Measurements from ENCODE around the gene MCF2L.

Gene MCF2L

GRCh38 chr13:113021391-113021790 lies 52.4 kb downstream of the MCF2L start:
- Histone ChIP-seq H3K9me3 (ENCODE audit: control insufficient read depth in 2 of 2, low read length in 2 of 2) (no peaks in the 10 kb centered on the region), H3K36me3 (ENCODE audit: control insufficient read depth in 2 of 2, insufficient read depth in 2 of 2, low read length in 2 of 2) (no peaks in the 10 kb centered on the region), H3K9ac (ENCODE audit: low read length in 2 of 2) (no peak overlapping the region), H3K4me3 (ENCODE audit: low read length in 2 of 2) (no peak overlapping the region), H3K27ac (ENCODE audit: low read length) (no peak overlapping the region), H3K27me3 (ENCODE audit: control insufficient read depth in 1 of 2, insufficient read depth in 2 of 2, low read length in 2 of 2) (peaks cover 0 to 2% of the 10 kb centered on the region in 2 donors), H3K4me1 (ENCODE audit: control insufficient read depth, insufficient read depth, low read length) (no peaks in the 10 kb centered on the region)

GRCh38 chr13:113021811-113022210 lies 52.8 kb downstream of the MCF2L start:
- Histone ChIP-seq H3K27ac (ENCODE audit: low read length) (no peak overlapping the region), H3K9me3 (ENCODE audit: control insufficient read depth in 2 of 2, low read length in 2 of 2) (no peaks in the 10 kb centered on the region), H3K27me3 (ENCODE audit: control insufficient read depth in 1 of 2, insufficient read depth in 2 of 2, low read length in 2 of 2) (peaks cover 0 to 2% of the 10 kb centered on the region in 2 donors), H3K36me3 (ENCODE audit: control insufficient read depth in 2 of 2, insufficient read depth in 2 of 2, low read length in 2 of 2) (no peaks in the 10 kb centered on the region), H3K9ac (ENCODE audit: low read length in 2 of 2) (no peak overlapping the region), H3K4me3 (ENCODE audit: low read length in 2 of 2) (no peak overlapping the region), H3K4me1 (ENCODE audit: control insufficient read depth, insufficient read depth, low read length) (no peaks in the 10 kb centered on the region)

DNA sequence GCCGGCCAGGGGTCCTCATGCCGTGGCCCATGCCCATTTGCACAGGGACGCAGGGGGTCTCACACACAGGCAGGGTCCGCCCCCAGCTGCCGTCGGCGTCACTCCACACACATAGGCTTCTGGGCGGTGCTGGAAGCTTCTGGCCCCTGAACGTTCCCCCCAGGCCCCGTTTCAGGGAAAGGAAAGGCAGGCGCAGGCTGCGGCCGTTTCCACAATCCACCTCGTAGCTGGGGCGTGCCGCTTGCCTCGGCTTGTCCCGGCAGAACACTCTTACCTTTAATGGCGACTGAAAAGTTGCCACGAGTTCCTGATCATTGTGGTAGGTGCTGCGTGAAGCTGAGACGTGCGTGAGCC lies 53.4 kb downstream of the MCF2L start:
- H3K9ac ChIP-seq (ENCODE audit: low read length in 2 of 2), result no peak overlapping the region
- no peaks in the 10 kb centered on the region for H3K9me3 ChIP-seq (ENCODE audit: control insufficient read depth in 2 of 2, low read length in 2 of 2)
- no peaks in the 10 kb centered on the region for H3K36me3 ChIP-seq (ENCODE audit: control insufficient read depth in 2 of 2, insufficient read depth in 2 of 2, low read length in 2 of 2)
- peaks cover 0 to 2% of the 10 kb centered on the region in 2 donors for H3K27me3 ChIP-seq (ENCODE audit: control insufficient read depth in 1 of 2, insufficient read depth in 2 of 2, low read length in 2 of 2)
- no peak overlapping the region for H3K27ac ChIP-seq (ENCODE audit: low read length)
- H3K4me1 ChIP-seq (ENCODE audit: control insufficient read depth, insufficient read depth, low read length), result no peaks in the 10 kb centered on the region
- no peak overlapping the region for H3K4me3 ChIP-seq (ENCODE audit: low read length in 2 of 2)

DNA sequence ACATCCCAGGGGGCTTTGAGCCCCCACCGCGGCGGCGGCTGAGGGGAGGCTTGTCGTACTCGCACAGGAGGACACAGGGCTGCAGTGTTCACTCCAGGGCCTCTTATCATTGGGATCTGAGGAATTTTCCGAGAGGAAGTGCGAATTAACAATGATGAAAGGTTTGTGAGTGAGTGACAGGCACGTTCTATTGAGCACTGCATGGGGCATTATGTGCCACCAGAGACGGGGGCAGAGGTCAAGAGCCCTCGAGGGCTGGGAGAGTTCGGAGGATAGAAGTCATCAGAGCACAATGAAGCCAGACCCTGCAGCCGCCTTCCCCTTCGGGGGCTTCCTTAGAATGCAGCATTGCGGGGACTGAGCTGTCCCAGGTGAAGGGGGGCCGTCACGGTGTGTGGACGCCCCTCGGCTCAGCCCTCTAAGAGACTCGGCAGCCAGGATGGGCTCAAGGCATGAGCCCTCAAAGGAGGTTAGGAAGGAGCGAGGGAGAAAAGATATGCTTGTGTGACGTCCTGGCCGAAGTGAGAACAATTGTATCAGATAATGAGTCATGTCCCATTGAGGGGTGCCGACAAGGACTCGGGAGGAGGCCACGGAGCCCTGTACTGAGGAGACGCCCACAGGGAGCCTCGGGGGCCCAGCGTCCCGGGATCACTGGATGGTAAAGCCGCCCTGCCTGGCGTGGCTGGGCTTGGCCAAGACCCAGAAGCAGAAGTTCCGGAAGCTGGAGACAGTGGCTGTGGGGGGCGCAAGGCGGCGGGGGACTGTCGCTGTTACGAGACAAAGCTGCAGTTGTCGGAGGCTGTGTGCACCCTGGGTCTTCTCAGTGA lies 53.9 kb downstream of the MCF2L start:
- H3K4me3 ChIP-seq (ENCODE audit: low read length in 2 of 2), result no peak overlapping the region

GRCh38 chr13:113023694-113024430 lies 54.8 kb downstream of the MCF2L start:
- Histone ChIP-seq H3K27ac (ENCODE audit: low read length) (no peak overlapping the region), H3K9me3 (ENCODE audit: control insufficient read depth in 2 of 2, low read length in 2 of 2) (no peaks in the 10 kb centered on the region), H3K9ac (ENCODE audit: low read length in 2 of 2) (no peak overlapping the region), H3K4me1 (ENCODE audit: control insufficient read depth, insufficient read depth, low read length) (no peaks in the 10 kb centered on the region), H3K27me3 (ENCODE audit: control insufficient read depth in 1 of 2, insufficient read depth in 2 of 2, low read length in 2 of 2) (peaks cover 0 to 2% of the 10 kb centered on the region in 2 donors), H3K4me3 (ENCODE audit: low read length in 2 of 2) (no peak overlapping the region), H3K36me3 (ENCODE audit: control insufficient read depth in 2 of 2, insufficient read depth in 2 of 2, low read length in 2 of 2) (no peaks in the 10 kb centered on the region)

More for the DNA sequence above, 53.9 kb downstream of the MCF2L start:
- Histone ChIP-seq H3K9ac (ENCODE audit: low read length in 2 of 2) (no peak overlapping the region), H3K9me3 (ENCODE audit: control insufficient read depth in 2 of 2, low read length in 2 of 2) (no peaks in the 10 kb centered on the region), H3K36me3 (ENCODE audit: control insufficient read depth in 2 of 2, insufficient read depth in 2 of 2, low read length in 2 of 2) (no peaks in the 10 kb centered on the region), H3K4me1 (ENCODE audit: control insufficient read depth, insufficient read depth, low read length) (no peaks in the 10 kb centered on the region), H3K27me3 (ENCODE audit: control insufficient read depth in 1 of 2, insufficient read depth in 2 of 2, low read length in 2 of 2) (peaks cover 0 to 2% of the 10 kb centered on the region in 2 donors), H3K27ac (ENCODE audit: low read length) (no peak overlapping the region)

DNA sequence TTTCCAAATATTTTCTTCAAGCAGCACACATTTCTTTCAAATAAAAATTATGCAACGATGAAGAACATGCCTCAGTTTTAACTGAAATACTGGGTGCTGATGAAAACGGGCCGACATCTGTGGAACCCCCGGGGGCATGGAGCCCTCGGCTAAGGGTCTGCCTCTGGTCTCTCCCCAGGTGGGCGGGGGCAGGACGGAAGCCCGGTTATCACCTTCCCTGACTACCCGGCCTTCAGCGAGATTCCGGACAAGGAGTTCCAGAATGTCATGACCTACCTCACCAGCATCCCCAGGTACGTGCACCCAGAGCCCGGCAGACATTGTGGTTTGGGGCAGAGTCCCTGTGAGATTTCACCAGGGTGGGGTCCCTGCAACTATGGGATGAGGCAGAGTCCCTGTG lies 55.5 kb downstream of the MCF2L start:
- Histone ChIP-seq H3K27ac (ENCODE audit: low read length) (no peak overlapping the region), H3K4me1 (ENCODE audit: control insufficient read depth, insufficient read depth, low read length) (no peaks in the 10 kb centered on the region), H3K27me3 (ENCODE audit: control insufficient read depth in 1 of 2, insufficient read depth in 2 of 2, low read length in 2 of 2) (peaks cover 0 to 2% of the 10 kb centered on the region in 2 donors), H3K9me3 (ENCODE audit: control insufficient read depth in 2 of 2, low read length in 2 of 2) (no peaks in the 10 kb centered on the region), H3K9ac (ENCODE audit: low read length in 2 of 2) (no peak overlapping the region), H3K36me3 (ENCODE audit: control insufficient read depth in 2 of 2, insufficient read depth in 2 of 2, low read length in 2 of 2) (no peaks in the 10 kb centered on the region), H3K4me3 (ENCODE audit: low read length in 2 of 2) (no peak overlapping the region)

GRCh38 chr13:113026391-113026910 lies 57.4 kb downstream of the MCF2L start:
- H3K36me3 ChIP-seq (ENCODE audit: control insufficient read depth in 2 of 2, insufficient read depth in 2 of 2, low read length in 2 of 2), result no peaks in the 10 kb centered on the region
- no peaks in the 10 kb centered on the region for H3K4me1 ChIP-seq (ENCODE audit: control insufficient read depth, insufficient read depth, low read length)
- no peak overlapping the region for H3K4me3 ChIP-seq (ENCODE audit: low read length in 2 of 2)
- H3K9me3 ChIP-seq (ENCODE audit: control insufficient read depth in 2 of 2, low read length in 2 of 2), result no peaks in the 10 kb centered on the region
- peaks cover 0 to 8% of the 10 kb centered on the region in 2 donors for H3K27me3 ChIP-seq (ENCODE audit: control insufficient read depth in 1 of 2, insufficient read depth in 2 of 2, low read length in 2 of 2)
- H3K9ac ChIP-seq (ENCODE audit: low read length in 2 of 2), result no peak overlapping the region
- no peak overlapping the region for H3K27ac ChIP-seq (ENCODE audit: low read length)

DNA sequence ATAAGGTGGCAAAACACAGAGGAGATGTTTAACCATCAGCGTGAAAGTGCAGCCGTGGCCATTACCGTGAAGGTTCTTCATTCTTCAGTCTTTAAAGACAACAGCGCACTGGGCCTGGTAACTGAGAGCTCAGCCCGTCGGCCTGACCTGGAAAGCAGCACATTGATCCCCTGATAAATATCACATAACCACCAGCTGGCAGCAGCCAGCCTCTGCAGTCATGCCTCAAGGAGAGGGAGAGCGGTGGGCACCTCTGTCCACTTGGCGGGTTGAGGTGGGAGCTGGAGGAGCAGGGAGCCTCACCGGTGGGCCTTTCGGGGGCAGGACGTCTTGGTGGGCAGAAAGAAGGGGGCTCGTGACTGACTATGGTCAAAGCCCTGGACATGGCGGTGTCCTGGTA lies 58.1 kb downstream of the MCF2L start:
- Histone ChIP-seq H3K4me3 (ENCODE audit: low read length in 2 of 2) (no peak overlapping the region), H3K9ac (ENCODE audit: low read length in 2 of 2) (no peak overlapping the region), H3K36me3 (ENCODE audit: control insufficient read depth in 2 of 2, insufficient read depth in 2 of 2, low read length in 2 of 2) (no peaks in the 10 kb centered on the region), H3K4me1 (ENCODE audit: control insufficient read depth, insufficient read depth, low read length) (no peaks in the 10 kb centered on the region), H3K27ac (ENCODE audit: low read length) (no peak overlapping the region), H3K9me3 (ENCODE audit: control insufficient read depth in 2 of 2, low read length in 2 of 2) (no peaks in the 10 kb centered on the region), H3K27me3 (ENCODE audit: control insufficient read depth in 1 of 2, insufficient read depth in 2 of 2, low read length in 2 of 2) (peaks cover 0 to 8% of the 10 kb centered on the region in 2 donors)

DNA sequence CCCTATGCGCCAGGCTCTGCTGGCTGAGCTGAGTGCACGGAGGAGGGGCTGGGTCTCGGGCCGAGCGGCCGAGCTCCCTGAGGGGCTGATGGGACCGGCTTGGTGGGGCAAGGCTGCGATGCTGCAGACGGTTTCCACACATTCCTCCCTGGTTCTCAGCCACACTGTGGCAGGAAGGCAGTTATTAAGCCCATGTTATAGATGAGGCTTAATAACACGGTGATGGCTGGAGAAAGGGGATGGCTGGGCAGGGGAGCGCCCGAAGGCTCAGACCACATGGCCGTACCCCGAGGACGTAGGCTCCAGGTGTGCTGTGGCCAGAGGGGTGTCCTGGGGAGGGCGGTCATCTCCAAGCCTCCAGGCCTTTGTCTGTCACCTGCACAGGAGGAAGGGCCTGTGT lies 58.6 kb downstream of the MCF2L start:
- Histone ChIP-seq H3K27me3 (ENCODE audit: control insufficient read depth in 1 of 2, insufficient read depth in 2 of 2, low read length in 2 of 2) (peaks cover 0 to 8% of the 10 kb centered on the region in 2 donors), H3K9me3 (ENCODE audit: control insufficient read depth in 2 of 2, low read length in 2 of 2) (no peaks in the 10 kb centered on the region), H3K4me1 (ENCODE audit: control insufficient read depth, insufficient read depth, low read length) (no peaks in the 10 kb centered on the region), H3K9ac (ENCODE audit: low read length in 2 of 2) (no peak overlapping the region), H3K36me3 (ENCODE audit: control insufficient read depth in 2 of 2, insufficient read depth in 2 of 2, low read length in 2 of 2) (no peaks in the 10 kb centered on the region), H3K4me3 (ENCODE audit: low read length in 2 of 2) (no peak overlapping the region), H3K27ac (ENCODE audit: low read length) (no peak overlapping the region)

GRCh38 chr13:113028336-113029060 lies 59.5 kb downstream of the MCF2L start:
- no peaks in the 10 kb centered on the region for H3K4me1 ChIP-seq (ENCODE audit: control insufficient read depth, insufficient read depth, low read length)
- H3K27ac ChIP-seq (ENCODE audit: low read length), result no peak overlapping the region
- no peak overlapping the region for H3K9ac ChIP-seq (ENCODE audit: low read length in 2 of 2)
- peaks cover 0 to 8% of the 10 kb centered on the region in 2 donors for H3K27me3 ChIP-seq (ENCODE audit: control insufficient read depth in 1 of 2, insufficient read depth in 2 of 2, low read length in 2 of 2)
- H3K36me3 ChIP-seq (ENCODE audit: control insufficient read depth in 2 of 2, insufficient read depth in 2 of 2, low read length in 2 of 2), result no peaks in the 10 kb centered on the region
- H3K4me3 ChIP-seq (ENCODE audit: low read length in 2 of 2), result no peak overlapping the region
- H3K9me3 ChIP-seq (ENCODE audit: control insufficient read depth in 2 of 2, low read length in 2 of 2), result no peaks in the 10 kb centered on the region
